C4-2B (cell line): ENCODE data around the gene TGFB1.

Experiments
- ZFX ChIP-seq: fragments of 450-650 bp; IDR thresholded peaks from 2 replicates; pipeline ENCODE4 v1.6.1; 2017
- TF ChIP-seq, protein P1 (sequence below): fragments of 450-650 bp; conservative IDR thresholded peaks from 2 replicates; pipeline ENCODE4 v1.5.1; 2017; ENCODE audit warnings: mild to moderate bottlenecking

DNA sequence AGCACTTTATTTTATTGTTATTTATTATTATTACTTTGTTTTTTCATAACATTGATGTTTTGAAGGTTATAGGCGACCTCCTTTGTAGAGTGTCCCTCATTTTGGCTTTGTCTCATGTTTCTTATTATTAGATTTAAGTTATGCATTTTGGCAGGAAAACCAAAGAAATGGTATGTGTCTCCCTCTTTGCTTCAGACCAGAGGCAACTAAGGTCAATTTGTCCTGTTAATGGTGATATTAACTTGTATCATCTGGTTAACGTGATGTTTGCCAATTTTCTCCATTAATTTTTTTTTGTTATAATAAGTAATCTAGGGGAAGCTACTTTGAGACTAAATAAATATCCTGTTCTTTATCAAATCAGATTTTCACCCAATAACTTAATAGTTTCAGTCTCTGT lies 18.8 kb upstream of the TGFB1 start:
- TF ChIP-seq, protein P1, sequence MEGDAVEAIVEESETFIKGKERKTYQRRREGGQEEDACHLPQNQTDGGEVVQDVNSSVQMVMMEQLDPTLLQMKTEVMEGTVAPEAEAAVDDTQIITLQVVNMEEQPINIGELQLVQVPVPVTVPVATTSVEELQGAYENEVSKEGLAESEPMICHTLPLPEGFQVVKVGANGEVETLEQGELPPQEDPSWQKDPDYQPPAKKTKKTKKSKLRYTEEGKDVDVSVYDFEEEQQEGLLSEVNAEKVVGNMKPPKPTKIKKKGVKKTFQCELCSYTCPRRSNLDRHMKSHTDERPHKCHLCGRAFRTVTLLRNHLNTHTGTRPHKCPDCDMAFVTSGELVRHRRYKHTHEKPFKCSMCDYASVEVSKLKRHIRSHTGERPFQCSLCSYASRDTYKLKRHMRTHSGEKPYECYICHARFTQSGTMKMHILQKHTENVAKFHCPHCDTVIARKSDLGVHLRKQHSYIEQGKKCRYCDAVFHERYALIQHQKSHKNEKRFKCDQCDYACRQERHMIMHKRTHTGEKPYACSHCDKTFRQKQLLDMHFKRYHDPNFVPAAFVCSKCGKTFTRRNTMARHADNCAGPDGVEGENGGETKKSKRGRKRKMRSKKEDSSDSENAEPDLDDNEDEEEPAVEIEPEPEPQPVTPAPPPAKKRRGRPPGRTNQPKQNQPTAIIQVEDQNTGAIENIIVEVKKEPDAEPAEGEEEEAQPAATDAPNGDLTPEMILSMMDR, result no peak
- no peak for TF ChIP-seq ZFX
